Gastrocnemius medialis (tissue), 4 donors: ENCODE results near the gene THRAP3.

Experiments
- POLR2A ChIP-seq, 2 donors: fragments of 450-650 bp; IDR thresholded peaks; one replicate each; pipeline ENCODE4 v1.6.1; 2017; ENCODE audit warnings: antibody characterized with exemption in 2 of 2, mild to moderate bottlenecking in 2 of 2, moderate library complexity in 2 of 2
- TF ChIP-seq, protein P1 (sequence below), 5 experiments: fragments of 450-650 bp in 3 of 5; fragments of 200-600 bp in 2 of 5; sonication (generic) in 2 of 5; IDR thresholded peaks in 4 of 5; conservative IDR thresholded peaks in 1 of 5; 1 replicate in 4 of 5; 2 replicates in 1 of 5; pipeline ENCODE4 v1.5.1; 2016 to 2019; ENCODE audit warnings: antibody characterized with exemption in 5 of 5, mild to moderate bottlenecking in 3 of 5, moderate library complexity in 3 of 5

DNA sequence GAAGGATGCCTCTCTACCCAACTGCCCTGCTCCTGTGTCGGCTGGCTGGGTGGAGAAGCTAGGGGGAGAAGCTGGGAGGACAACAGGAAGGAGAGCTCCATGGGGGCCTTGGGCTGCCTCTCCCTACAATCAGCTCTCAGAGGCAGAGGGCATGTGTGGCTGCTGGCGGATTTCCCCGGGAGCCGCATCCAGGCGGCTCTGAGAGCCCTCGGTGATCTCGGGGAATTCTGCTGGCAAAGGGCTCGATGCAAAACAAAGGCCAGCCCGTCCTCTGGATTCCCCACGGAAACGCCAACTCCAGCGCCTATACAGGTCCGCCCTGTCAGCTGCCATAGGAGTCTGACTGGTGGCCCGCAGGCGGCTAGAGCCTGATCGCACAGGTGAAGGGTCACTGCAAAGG lies 125.6 kb downstream of the THRAP3 start:
- TF ChIP-seq POLR2A (IDR thresholded peaks at IDR 0.05), result no peak
- TF ChIP-seq, protein P1, sequence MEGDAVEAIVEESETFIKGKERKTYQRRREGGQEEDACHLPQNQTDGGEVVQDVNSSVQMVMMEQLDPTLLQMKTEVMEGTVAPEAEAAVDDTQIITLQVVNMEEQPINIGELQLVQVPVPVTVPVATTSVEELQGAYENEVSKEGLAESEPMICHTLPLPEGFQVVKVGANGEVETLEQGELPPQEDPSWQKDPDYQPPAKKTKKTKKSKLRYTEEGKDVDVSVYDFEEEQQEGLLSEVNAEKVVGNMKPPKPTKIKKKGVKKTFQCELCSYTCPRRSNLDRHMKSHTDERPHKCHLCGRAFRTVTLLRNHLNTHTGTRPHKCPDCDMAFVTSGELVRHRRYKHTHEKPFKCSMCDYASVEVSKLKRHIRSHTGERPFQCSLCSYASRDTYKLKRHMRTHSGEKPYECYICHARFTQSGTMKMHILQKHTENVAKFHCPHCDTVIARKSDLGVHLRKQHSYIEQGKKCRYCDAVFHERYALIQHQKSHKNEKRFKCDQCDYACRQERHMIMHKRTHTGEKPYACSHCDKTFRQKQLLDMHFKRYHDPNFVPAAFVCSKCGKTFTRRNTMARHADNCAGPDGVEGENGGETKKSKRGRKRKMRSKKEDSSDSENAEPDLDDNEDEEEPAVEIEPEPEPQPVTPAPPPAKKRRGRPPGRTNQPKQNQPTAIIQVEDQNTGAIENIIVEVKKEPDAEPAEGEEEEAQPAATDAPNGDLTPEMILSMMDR (IDR thresholded peaks at IDR 0.05 in 4 of 5, conservative IDR thresholded peaks at IDR 0.05 in 1 of 5), result no peak
